GM18858 (cell line): Measurements from ENCODE around the gene CCL8.

Experiments used
- ATAC-seq: cut with Tn5 transposase; IDR thresholded peaks from one replicate; pipeline ENCODE4 v1.9.1; 2021; ENCODE audit not compliant: unreplicated experiment

CCL8 gene

DNA sequence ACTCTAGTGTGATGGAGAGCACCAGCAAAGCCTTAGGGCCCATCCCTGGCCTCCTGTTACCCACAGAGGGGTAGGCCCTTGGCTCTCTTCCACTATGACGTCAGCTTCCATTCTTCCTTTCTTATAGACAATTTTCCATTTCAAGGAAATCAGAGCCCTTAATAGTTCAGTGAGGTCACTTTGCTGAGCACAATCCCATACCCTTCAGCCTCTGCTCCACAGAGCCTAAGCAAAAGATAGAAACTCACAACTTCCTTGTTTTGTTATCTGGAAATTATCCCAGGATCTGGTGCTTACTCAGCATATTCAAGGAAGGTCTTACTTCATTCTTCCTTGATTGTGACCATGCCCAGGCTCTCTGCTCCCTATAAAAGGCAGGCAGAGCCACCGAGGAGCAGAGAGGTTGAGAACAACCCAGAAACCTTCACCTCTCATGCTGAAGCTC, at the start of gene CCL8:
Gene CCL8, plus strand, starts transcription at position 397 of the 445 bp plus-strand sequence. CDS start 67 bp downstream, outside the sequence.
- ATAC-seq = no peak

DNA sequence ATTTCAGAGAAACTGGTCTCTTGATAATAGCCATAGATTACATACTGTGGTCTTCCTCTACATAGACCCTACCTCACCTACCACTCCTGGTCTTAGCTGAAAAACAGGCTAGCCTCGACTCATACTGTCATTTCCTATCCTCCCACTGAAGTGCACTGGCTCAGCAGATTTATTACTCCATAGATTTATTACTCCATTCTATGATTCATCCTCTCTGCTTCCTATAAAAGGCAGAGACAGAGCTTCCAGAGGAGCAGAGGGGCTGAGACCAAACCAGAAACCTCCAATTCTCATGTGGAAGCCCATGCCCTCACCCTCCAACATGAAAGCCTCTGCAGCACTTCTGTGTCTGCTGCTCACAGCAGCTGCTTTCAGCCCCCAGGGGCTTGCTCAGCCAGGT, 49.3 kb upstream of the CCL8 start, which contains the start of gene CCL7:
Gene CCL7, plus strand, starts transcription at position 253 of the 400 bp plus-strand sequence. Its CDS starts 70 bp downstream, at position 323.
- no peak for ATAC-seq

DNA sequence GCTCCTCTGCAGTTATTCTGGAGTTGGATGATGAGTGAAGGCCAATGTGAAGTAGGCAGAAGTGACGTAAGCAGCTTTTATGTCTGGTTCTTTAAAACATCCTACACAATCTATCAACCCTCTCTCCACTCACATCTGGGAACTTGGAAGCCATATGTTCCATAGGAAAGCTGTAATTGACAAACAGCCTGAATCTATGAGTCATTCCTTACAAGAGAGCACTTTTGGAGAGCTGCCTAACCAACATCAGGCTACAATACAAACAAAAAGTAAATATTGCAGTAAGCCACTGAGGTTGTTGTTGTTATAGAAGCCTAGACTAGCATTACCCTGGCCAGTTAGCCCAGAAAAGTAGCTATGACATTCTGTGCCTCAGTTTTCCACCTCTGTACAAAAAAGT, 43.4 kb upstream of the CCL8 start:
- ATAC-seq = no peak

DNA sequence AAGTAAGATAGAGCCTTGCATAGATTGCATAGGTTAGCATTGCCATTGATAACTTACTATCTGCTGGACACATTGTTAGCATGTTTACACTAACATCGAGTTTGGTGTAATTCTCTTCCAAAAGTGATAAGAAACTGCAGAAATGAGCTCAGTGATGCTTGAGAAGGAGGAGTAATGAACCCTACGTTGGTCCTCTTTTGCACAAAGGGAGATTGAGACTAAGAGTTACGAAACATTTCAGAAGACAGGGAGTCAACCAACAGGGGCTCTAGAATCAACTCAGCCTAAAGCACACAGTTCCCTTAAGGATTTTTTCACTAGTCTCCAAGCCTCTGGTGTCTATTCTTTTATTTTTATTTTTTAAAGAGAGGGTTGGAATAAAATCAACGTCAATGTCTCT, 42.4 kb upstream of the CCL8 start:
- ATAC-seq = no peak

GRCh38 chr17:34283571-34283970, 35.7 kb upstream of the CCL8 start:
- ATAC-seq = no peak

DNA sequence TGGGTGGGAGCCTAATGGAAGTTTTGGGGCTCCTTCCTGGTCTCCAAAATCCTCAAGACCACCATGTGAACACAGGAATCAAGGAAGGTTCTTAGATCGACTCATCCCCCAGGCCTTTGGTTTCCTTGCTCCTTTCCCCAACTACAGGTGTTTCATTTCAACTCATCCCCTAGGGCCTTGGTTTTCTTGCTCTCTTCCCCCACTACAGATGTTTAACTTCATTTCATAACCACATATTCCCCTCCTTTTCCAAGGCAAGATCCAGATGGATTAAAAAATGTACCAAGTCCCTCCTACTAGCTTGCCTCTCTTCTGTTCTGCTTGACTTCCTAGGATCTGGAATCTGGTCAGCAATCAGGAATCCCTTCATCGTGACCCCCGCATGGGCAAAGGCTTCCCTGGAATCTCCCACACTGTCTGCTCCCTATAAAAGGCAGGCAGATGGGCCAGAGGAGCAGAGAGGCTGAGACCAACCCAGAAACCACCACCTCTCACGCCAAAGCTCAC, 33.9 kb upstream of the CCL8 start, which contains the start of gene CCL11:
Gene CCL11, plus strand, starts transcription at position 457 of the 507 bp plus-strand sequence. CDS start 67 bp downstream, outside the sequence.
- ATAC-seq = no peak

DNA sequence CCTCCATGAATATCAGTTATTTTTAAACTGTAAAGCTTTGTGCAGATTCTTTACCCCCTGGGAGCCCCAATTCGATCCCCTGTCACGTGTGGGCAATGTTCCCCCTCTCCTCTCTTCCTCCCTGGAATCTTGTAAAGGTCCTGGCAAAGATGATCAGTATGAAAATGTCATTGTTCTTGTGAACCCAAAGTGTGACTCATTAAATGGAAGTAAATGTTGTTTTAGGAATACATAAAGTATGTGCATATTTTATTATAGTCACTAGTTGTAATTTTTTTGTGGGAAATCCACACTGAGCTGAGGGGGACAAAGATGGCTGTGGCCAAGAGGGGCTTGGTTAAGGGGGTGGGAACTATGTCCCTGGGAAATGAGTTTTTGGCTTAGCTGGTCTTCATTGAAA, 31.4 kb upstream of the CCL8 start:
- ATAC-seq = no peak

- ATAC-seq = no peak
Observed at GRCh38 chr17:34290586-34290985, 28.6 kb upstream of the CCL8 start.

- no peak for ATAC-seq
Observed at GRCh38 chr17:34291721-34292348, 27.4 kb upstream of the CCL8 start.

GRCh38 chr17:34299027-34299426, 20.2 kb upstream of the CCL8 start:
- no peak for ATAC-seq

DNA sequence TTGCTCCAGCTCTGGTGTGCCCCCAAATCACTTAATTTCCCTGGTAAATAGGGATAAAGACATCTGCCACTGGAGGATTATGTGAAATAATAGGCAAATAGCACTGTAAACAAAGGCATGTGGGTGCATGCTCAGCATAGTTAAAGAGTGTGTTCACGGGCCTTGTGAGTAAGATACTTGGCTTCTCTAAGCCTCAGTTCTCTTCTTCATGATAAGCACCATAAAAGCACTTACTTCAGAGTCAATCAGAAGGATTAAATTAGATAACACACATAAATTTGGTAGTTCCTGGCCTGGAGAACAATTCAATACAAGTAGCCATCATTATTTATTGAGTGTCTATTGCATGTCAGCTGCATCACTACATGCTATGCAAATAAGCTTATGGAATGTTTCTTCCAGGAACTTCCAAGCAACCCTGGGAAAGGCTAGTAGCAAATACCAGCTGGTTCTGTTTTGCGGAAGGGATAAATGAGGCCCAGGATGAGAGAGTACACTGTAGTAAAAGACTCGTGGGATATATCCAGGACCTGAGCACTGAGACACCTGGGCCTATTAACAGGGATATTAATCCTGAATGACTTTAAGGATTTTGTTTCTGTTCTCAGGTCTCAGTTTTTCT, 19.2 kb upstream of the CCL8 start:
- ATAC-seq = no peak

- no peak for ATAC-seq
Observed at GRCh38 chr17:34300652-34301370, 18.4 kb upstream of the CCL8 start.

DNA sequence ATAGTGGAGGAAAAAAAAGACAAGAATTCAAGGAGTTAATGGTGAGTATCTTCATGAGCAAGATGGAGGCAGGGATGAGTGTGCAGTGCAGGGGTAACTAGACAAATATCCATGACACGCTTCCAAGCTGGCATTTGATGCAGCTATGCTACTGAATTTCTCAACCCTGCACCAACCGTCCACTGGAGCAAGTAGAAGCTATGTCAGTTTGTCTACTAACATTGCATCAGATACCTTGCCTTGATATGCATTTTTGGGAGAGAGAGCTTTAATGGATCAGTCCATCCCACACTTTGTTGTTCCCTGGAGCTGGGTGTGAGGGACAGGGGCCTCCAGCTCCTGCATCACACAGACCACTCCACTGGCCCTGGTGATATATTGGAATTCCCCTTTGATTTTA, 17.2 kb upstream of the CCL8 start:
- no peak for ATAC-seq

DNA sequence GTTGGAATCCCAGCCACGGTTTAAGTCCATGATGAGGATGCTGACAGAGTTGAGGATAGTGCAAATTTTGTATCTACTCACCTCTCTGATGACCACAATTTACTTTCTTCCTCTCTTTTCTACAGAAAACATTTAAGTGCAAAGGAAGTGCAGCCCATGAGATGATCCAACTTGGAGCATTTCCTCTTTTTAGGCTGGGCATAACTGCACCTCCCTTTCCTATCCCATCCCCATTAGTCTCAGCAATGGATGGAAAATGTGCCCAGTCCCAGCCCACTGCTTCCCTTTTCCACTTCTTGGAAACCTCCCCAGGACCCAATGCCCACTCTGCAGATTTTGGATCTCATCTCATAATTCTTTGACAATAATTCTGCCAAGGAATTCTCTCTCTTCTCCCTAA, 16.6 kb upstream of the CCL8 start:
- ATAC-seq = no peak

GRCh38 chr17:34303606-34304005, 15.6 kb upstream of the CCL8 start:
- no peak for ATAC-seq

GRCh38 chr17:34305061-34305460, 14.2 kb upstream of the CCL8 start:
- no peak for ATAC-seq

DNA sequence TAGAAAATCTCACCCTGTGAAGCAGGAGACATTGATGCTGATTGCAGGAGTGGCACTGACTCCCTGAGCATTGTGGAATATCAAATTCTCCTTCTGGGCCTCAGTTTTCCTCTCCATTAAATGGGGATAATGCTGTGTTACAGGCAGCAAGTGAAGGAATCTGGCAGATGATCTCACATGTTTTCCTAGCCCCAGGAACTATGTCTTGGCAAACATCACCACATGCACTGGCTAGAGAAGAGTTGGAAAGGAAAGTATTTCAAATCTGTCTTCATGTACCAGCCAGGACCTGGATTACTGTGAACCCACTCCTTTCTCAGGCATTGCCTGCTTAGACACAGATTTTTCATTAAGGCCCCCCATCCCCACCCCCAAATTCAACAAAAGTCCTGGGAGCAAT, 13.6 kb upstream of the CCL8 start:
- no peak for ATAC-seq

GRCh38 chr17:34306466-34306865, 12.8 kb upstream of the CCL8 start:
- ATAC-seq = no peak

- no peak for ATAC-seq
Observed at GRCh38 chr17:34307110-34307509, 12.1 kb upstream of the CCL8 start.

GRCh38 chr17:34308371-34308770, 10.9 kb upstream of the CCL8 start:
- ATAC-seq = no peak

DNA sequence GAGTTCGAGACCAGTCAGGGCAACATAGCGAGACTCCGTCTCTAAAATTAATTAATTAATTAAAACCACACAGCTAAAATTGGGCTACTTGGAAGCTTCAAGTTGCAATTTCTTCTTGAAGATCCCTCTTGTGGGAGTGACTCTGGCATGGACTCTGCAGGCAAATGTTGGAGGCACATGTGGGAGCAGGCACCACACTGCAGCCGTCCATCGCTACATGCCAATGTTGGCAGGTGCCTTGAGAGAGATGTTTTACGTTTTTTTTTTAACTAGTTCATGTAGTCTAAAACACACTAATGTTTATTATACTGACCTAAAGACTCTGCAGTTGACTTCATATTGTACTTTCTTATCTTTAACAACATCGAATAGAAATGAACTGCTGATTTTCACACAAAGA, 7.9 kb upstream of the CCL8 start:
- ATAC-seq = no peak

- no peak for ATAC-seq
Observed at GRCh38 chr17:34312080-34312479, 7.2 kb upstream of the CCL8 start.
